GM12891 (cell line): ENCODE measurements around the gene TWSG1.

Source experiments
- POLR2A ChIP-seq: IDR thresholded peaks from 2 replicates; pipeline ENCODE4 v1.6.1; 2011; ENCODE audit warnings: low read depth, low read length, control low read depth
- POLR2AphosphoS5 ChIP-seq: IDR thresholded peaks from 2 replicates; pipeline ENCODE4 v1.6.1; 2011; ENCODE audit warnings: low read depth, low read length, control low read depth
- SPI1 ChIP-seq: IDR thresholded peaks from 2 replicates; pipeline ENCODE4 v1.6.1; 2011; ENCODE audit warnings: low read depth, low read length, control low read depth
- TAF1 ChIP-seq: IDR thresholded peaks from 2 replicates; pipeline ENCODE4 v1.6.1; 2011; ENCODE audit warnings: low read depth, low read length, control low read depth

- no peak for TF ChIP-seq TAF1
- TF ChIP-seq POLR2A: no peak
- no peak for TF ChIP-seq POLR2AphosphoS5
- no peak for TF ChIP-seq SPI1
These were observed 112.3 kb downstream of the TWSG1 start for GRCh38 chr18:9446839-9447238.
